Head of caudate nucleus (tissue), 42 donors: ENCODE results near the gene INSYN1.

Source experiments
- DNase-seq, 42 donors: peaks; one replicate each; pipeline versions ENCODE4 v3.0.0 to v3.0.0-alpha.2; 2020 to 2021; ENCODE audit warnings: mixed read lengths in 7 of 42
- intact Hi-C: fragments of 100-400 bp; cut with DNase I; formaldehyde crosslinking; loops from one replicate; pipeline ENCODE4 v1.15.0; 2022

The INSYN1 gene

GRCh38 chr15:73781038-73781925 is 28.1 kb upstream of the INSYN1 start:
- intact Hi-C loops = no loop called here
- peak in 11 of 42 donors; percentile 17 to 62 (median 43) for DNase-seq

GRCh38 chr15:73779974-73780373 is 26.8 kb upstream of the INSYN1 start:
- intact Hi-C loops = no loop called here
- DNase-seq = no peak

GRCh38 chr15:73777741-73778140 is 24.6 kb upstream of the INSYN1 start:
- intact Hi-C loops = no loop called here
- no peak for DNase-seq

DNA sequence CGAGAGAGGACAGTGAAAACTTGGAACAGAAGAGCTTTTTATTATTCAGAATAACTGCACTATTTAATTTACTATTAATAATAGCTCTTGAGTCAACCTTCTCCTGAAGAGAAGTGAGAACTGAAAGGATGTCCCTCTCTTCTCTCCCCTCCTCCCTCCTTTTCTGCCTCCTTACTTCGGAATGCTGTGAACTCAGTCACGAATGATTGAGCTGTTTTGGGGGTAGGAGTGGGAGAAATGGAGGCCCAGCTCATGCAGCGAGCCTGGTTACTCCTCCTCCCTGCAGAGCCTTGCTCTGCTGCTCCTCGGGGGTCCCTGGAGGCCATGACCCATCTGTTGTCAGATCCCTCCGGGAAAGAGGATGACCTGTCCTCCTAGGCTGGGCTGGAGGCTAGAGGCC is 20.3 kb upstream of the INSYN1 start:
- peak in 4 of 42 donors; percentile 32 to 64 (median 50) for DNase-seq
- intact Hi-C loops = no loop called here

DNA sequence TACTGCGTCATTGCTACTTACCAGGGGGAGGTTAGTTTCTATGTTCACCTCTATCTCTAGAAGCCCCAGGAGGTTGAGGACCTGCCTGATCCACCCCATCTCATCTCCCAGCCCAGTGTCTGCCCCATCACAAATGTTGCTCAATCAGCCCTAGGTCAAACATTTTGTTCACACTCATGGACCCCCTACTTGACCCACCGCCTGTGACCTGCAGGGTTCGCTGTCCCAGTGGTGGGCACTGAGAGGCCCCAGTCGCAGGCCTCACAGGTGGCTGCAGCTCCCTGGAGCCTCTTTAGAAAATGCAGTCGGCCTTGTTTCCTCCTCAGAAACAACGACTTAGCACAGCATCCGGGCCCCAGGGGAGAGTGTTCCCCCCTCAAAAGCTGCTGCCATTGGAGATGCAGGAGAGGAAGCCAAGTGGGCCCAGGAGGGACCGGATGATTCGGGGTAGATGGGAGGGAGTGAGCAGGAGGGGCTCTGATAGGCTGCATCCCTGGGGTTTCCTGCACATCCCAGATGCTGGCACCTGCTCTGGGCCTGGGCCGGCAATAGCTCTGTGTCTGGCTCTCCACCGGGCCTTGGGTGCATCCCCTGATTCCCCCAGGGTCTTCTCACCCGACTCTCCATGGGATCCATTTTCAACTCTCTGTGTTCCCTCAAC is 18.4 kb upstream of the INSYN1 start:
- intact Hi-C loops = no loop called here
- no peak for DNase-seq

GRCh38 chr15:73770050-73770449 is 16.9 kb upstream of the INSYN1 start:
- intact Hi-C loops = no loop called here
- DNase-seq = no peak

GRCh38 chr15:73767806-73768501 is 14.8 kb upstream of the INSYN1 start:
- no peak for DNase-seq
- intact Hi-C loops = no loop called here

- no peak for DNase-seq
- intact Hi-C loops = no loop called here
Measured at GRCh38 chr15:73766598-73766997, 13.4 kb upstream of the INSYN1 start.

DNA sequence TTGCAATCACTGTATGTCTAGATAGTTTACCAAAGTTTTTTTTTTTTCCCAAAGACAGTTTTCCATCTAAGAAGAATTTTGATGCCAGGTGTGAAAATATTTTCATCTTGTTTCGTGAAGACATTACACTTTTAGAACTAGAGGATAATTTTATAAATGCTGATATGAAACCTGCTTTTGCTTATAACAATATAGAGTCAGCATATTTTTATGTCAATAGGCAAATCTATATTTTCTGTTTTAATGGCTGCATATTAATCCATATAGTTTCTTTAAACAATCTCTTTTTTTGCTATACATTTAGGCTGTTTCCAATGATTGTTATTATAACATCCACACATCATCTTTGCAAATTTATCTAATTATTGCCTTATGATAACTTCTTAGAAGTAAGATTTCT is 12.6 kb upstream of the INSYN1 start:
- no peak for DNase-seq
- intact Hi-C loops = no loop called here

DNA sequence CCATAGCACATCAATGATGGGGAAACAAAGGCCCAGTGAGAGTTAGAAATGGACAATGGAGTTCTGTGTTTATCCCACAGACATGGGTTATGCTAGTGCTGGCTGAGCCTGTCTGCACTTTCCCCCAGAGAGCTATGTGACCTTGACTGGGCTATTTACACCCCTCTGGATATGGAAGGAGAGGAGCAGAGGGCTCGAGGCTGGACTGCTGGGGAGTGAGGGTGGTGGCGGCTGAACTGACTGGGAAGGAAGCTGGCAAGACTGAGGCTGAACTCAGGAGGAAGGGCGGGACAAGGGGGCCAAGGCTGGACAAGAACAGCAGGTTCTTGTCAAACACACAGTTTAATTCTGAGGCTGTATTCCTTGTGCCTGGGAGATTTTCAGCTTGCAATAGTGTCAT is 10.8 kb upstream of the INSYN1 start:
- intact Hi-C loops = no loop called here
- DNase-seq = no peak

GRCh38 chr15:73760330-73761329 is 7.5 kb upstream of the INSYN1 start:
- intact Hi-C loops = no loop called here
- DNase-seq = no peak

DNA sequence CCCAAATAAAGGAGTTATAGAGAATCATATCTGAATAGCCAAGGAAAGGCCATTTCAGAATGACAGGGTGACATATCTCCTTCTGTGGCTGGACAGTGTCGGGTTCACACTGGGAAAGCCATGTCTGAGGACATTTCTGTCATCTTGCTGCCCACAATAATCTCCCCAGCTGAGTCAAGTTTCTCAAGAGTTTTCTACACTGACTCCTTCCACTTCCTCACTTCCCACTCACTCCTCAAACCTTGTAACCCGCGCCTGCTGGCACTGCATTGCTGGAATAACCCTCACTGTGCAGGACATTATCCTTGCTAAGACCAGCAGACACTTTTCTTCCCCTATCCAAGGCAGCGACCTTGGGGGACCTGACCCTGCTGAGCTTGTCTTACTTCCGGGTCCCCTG is 5.3 kb upstream of the INSYN1 start:
- intact Hi-C loops = no loop called here

GRCh38 chr15:73757571-73757970 is 4.4 kb upstream of the INSYN1 start:
- intact Hi-C loops = no loop called here
- no peak for DNase-seq

More for the DNA sequence above, 5.3 kb upstream of the INSYN1 start:
- DNase-seq = no peak

DNA sequence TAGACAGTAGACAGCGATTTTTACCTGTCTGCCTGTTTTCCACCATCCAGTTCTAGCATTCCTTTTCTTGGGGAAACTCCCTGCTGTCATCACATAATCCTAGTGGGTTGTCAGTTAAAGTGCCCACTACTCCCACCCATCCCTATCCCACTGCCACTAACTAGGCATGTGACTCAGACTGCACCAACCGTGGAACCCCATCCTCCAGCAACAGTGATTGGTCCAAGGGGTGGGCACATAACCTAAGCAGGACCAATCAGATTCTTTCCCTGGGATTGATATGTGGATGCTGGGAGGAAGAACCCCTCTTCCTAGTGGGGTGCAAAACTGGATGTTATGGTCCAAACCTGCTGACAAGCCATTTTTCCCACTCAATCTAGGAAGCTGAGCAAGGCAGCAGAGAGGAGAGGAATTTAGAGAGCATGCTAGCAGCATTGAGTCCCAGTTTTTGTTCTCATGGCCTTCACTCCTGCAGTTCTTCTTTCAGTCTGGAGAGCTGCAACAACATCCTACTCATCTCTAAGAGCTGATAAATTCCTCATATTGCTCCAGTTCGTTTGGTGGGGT is 3.9 kb upstream of the INSYN1 start:
- intact Hi-C loops = no loop called here

GRCh38 chr15:73756390-73756789 is 3.2 kb upstream of the INSYN1 start:
- no peak for DNase-seq
- intact Hi-C loops = no loop called here

More for the DNA sequence above, 3.9 kb upstream of the INSYN1 start:
- DNase-seq = no peak

DNA sequence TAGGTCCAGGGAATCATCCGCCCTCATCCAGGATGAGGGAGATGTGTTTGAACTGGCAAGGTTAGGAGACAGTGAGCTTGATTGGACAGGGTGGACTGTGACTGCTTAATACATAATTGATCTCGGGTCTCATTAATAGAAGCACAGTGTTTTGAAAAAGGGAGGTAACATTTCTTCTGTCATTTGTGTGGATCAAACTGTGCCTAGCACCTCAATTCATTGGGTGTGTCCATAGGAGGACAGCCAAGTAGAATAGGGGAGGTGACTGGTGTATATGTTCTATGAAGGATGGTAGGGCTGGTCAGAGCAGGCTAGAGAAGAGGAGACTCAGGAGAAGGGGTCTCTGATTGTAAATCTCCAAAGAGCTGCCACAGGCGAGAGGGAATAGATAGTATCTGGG is 2.8 kb upstream of the INSYN1 start:
- intact Hi-C loops = no loop called here
- no peak for DNase-seq

DNA sequence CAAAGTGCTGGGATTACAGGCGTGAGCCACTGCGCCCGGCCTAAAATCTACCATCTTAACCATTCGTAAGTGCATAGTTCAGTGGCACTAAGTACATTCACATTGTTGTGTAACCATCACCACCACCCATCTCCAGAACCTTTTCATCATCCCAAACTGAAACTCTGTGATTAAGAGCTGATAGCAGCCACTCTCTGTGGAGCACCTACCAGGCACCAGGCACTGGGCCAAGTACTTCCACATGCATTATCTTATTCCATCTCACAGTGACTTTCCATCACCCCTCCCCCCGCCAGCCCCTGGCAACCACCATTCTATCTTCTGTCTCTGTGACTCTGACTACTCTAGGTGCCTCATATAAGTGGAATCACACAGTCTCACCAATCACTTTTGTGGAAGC is 2.3 kb upstream of the INSYN1 start:
- intact Hi-C loops = no loop called here
- peak in 10 of 42 donors; percentile 18 to 61 (median 54) for DNase-seq

DNA sequence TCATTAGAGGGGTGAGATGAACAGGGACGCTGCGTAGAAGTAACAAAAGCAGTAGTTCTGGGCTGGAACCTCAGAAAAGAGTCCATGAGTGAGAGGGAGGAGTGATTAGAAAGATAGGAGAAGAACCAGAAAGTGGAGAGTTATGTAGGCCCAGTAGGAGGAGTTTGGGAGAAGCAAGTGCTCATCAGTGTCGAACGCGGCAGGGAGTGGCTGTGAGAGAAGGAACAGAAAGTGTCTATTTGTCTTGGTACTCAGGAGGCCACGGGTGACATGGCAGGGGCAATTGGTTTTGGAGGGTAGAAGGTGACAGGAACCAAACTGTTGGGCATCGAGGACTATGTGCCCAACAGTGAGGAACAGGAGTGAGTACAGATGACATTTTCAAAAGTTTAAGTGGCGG is 1.3 kb upstream of the INSYN1 start:
- intact Hi-C loops = no loop called here
- peak in 1 of 42 donors; percentile 32 for DNase-seq
